Breast epithelium (tissue), 4 donors: ENCODE results near the gene HPS3. TPM values are rescaled to one million over a fixed set of nuclear protein-coding genes. Genes with fewer than 3 reads are reported as not detected.

Experiments used
- DNase-seq, 2 donors: peaks; one replicate each; pipeline ENCODE4 v3.0.0-alpha.2; 2019; ENCODE audit warnings: low spot score in 2 of 2
- H3K27ac ChIP-seq, 2 donors: fragments of 200-600 bp; sonication (generic) in 1 of 2; one replicate each; pipeline ENCODE4 v1.5.1; 2016 to 2019; ENCODE audit warnings: mild to moderate bottlenecking in 1 of 2
- H3K27me3 ChIP-seq, 2 donors: fragments of 200-600 bp; sonication (generic) in 1 of 2; one replicate each; pipeline versions ENCODE4 v1.5.1 to v1.6.0; 2017 to 2019; ENCODE audit warnings: control low read depth in 1 of 2, mild to moderate bottlenecking in 1 of 2
- H3K36me3 ChIP-seq: fragments of 200-600 bp; one replicate; pipeline ENCODE4 v1.5.1; 2019
- H3K4me1 ChIP-seq, 2 donors: fragments of 200-600 bp; sonication (generic); one replicate each; pipeline ENCODE4 v1.5.1; 2016 to 2019; ENCODE audit warnings: control low read depth in 1 of 2
- H3K4me3 ChIP-seq, 3 donors: fragments of 200-600 bp; sonication (generic); 1 replicate in 2 of 3; 2 replicates in 1 of 3; pipeline ENCODE4 v1.5.1; 2016 to 2019; ENCODE audit warnings: mild to moderate bottlenecking in 3 of 3, moderate library complexity in 2 of 3
- H3K9me3 ChIP-seq, 2 donors: fragments of 200-600 bp; sonication (generic) in 1 of 2; one replicate each; pipeline ENCODE4 v1.5.1; 2016 to 2019; ENCODE audit warnings: control low read depth in 1 of 2
- POLR2A ChIP-seq: fragments of 450-650 bp; IDR thresholded peaks from one replicate; pipeline ENCODE4 v1.6.1; 2016; ENCODE audit warnings: antibody characterized with exemption, mild to moderate bottlenecking, moderate library complexity
- POLR2AphosphoS5 ChIP-seq, 3 donors: sonication (generic); formaldehyde crosslinking; IDR thresholded peaks; one replicate each; pipeline ENCODE4 v1.6.1; 2017; ENCODE audit warnings: antibody characterized with exemption in 3 of 3
- intact Hi-C: fragments of 100-400 bp; cut with DNase I; formaldehyde crosslinking; loops from one replicate; pipeline ENCODE4 v1.15.1; 2023; ENCODE audit warnings: low total_unique reads
- total RNA-seq, 3 donors: library from RNA; depleted of rRNA; stranded (reverse); fragments of >200 nt; gene quantifications; one replicate each; pipeline ENCODE4 v1.1.0, GENCODE V29; 2016
- TF ChIP-seq, protein P1 (sequence below), 3 donors: fragments of 450-650 bp; IDR thresholded peaks; one replicate each; pipeline ENCODE4 v1.5.1; 2016 to 2017; ENCODE audit warnings: antibody characterized with exemption in 3 of 3, mild to moderate bottlenecking in 3 of 3, moderate library complexity in 3 of 3

HPS3 gene
- total RNA-seq, 3 donors from 2014 or later = 14.4 to 27.1 (median 26.2) TPM

DNA sequence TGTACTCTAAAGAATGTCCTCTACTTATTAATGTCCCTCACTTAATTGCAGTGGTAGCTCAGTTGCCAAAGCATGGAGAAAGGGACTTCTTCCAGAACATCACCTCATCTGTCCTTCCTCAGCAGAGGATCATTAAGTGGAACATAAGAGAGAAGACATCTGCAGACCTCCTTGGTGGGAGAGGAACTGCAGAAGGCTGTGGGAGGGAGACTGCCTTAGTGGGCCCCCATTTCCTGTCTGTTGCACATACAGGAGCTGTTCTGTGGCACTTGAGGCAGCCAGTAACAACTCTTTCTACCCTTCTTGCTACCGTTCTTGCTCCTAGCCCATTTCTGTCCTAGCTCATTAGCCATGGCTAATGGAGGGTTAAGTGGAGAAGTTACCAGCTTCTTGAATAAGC is 33.6 kb downstream of the HPS3 start:
- H3K36me3 ChIP-seq = peaks cover 7% of the 10 kb centered on the region
- no peaks in the 10 kb centered on the region for H3K9me3 ChIP-seq
- TF ChIP-seq, protein P1, sequence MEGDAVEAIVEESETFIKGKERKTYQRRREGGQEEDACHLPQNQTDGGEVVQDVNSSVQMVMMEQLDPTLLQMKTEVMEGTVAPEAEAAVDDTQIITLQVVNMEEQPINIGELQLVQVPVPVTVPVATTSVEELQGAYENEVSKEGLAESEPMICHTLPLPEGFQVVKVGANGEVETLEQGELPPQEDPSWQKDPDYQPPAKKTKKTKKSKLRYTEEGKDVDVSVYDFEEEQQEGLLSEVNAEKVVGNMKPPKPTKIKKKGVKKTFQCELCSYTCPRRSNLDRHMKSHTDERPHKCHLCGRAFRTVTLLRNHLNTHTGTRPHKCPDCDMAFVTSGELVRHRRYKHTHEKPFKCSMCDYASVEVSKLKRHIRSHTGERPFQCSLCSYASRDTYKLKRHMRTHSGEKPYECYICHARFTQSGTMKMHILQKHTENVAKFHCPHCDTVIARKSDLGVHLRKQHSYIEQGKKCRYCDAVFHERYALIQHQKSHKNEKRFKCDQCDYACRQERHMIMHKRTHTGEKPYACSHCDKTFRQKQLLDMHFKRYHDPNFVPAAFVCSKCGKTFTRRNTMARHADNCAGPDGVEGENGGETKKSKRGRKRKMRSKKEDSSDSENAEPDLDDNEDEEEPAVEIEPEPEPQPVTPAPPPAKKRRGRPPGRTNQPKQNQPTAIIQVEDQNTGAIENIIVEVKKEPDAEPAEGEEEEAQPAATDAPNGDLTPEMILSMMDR (IDR thresholded peaks at IDR 0.05) = no peak
- TF ChIP-seq POLR2AphosphoS5 (IDR thresholded peaks at IDR 0.05) = no peak
- TF ChIP-seq POLR2A = no peak
- intact Hi-C loops = no loop called here
- no peaks in the 10 kb centered on the region for H3K27me3 ChIP-seq
- H3K27ac ChIP-seq = no peak overlapping the region
- no peak for DNase-seq
- H3K4me1 ChIP-seq = no peaks in the 10 kb centered on the region
- no peak overlapping the region for H3K4me3 ChIP-seq

DNA sequence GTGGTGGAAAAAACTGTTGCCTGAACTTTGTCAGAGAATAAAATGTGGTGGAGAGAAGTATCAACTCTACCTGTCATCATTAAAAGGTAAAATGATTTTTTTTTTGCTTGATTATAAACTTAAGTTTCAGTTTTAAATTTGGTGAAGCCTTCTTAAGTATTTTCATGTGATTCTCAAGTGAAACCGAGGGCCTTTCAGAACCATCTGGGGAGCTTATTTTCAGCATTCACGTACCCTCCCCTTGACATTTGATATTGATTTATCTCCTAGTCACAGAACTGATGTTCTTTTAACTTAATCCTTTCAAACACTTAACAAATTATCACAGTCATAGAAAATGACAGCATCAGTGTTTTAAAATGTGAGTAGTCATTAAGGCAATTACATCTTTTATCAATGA is 38.5 kb downstream of the HPS3 start:
- Histone ChIP-seq H3K4me1 (no peaks in the 10 kb centered on the region), H3K27ac (no peak overlapping the region), H3K36me3 (no peaks in the 10 kb centered on the region), H3K4me3 (no peak overlapping the region), H3K27me3 (no peaks in the 10 kb centered on the region), H3K9me3 (no peaks in the 10 kb centered on the region)
- TF ChIP-seq POLR2A (no peak), POLR2AphosphoS5 (IDR thresholded peaks at IDR 0.05) (no peak)
- TF ChIP-seq, protein P1 (IDR thresholded peaks at IDR 0.05) = no peak
- intact Hi-C loops = no loop called here
- DNase-seq = no peak

DNA sequence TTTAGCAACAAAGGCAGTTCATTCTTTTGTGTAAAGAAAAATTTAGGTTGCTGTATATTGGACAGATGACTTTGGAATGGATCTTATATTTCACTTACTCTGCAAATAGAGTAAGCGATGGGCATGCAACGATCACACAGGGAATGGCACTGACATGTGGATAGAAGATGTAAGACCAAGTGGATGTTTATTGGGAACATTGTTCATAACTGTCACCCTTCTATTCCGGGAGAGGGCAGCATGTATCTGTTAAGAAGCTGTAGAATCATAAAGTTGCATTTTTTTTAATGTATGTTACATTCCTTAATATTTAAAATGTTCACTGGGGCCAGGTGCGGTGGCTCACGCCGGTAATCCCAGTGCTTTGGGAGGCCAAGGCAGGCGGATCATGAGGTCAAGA is 41.2 kb downstream of the HPS3 start:
- DNase-seq = no peak
- Histone ChIP-seq H3K27ac (no peak overlapping the region), H3K36me3 (no peaks in the 10 kb centered on the region), H3K4me1 (no peaks in the 10 kb centered on the region), H3K4me3 (no peak overlapping the region), H3K27me3 (no peaks in the 10 kb centered on the region), H3K9me3 (no peaks in the 10 kb centered on the region)
- intact Hi-C loops = no loop called here
- TF ChIP-seq, protein P1 (IDR thresholded peaks at IDR 0.05) = no peak
- TF ChIP-seq POLR2A (no peak), POLR2AphosphoS5 (IDR thresholded peaks at IDR 0.05) (no peak)

DNA sequence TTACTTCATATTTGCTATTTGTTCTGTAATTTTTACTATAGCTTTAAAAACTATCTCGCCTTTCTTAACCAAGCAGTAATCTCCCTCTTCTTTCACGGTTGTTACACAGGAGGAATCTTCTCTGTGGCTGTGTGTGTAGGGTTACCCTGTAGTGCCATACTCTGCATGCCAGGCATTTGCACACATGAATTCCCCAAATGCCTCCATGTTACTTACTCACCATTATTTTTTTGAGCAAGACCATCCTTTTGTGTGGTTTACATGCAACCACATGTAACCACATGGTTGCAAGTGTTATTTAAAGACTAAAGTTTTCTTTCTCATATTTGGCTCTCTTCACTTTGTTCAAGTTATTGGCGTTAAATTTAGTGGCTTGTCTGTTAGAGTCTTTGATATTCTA is 45.5 kb downstream of the HPS3 start:
- no peak overlapping the region for H3K4me3 ChIP-seq
- H3K27ac ChIP-seq = no peak overlapping the region

DNA sequence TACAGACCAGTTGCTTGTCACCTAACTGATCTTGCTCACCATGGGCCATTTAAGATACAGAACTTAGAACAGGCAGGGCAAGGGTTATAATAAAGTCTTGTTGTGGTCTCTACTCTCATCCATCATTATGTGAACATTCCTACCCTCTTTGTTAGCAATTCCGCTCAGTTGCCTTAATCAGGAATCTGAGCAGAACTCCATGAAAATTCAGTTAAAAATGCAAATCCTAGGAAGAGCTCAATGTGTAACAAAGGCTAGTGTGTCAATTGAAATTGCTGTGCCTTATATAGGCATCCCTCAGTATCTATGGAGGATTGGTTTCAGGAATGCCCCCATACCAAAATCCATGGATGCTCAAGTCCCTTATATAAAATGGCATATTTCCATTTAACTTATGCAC is 47.7 kb downstream of the HPS3 start:
- intact Hi-C loops = no loop called here
- no peaks in the 10 kb centered on the region for H3K4me1 ChIP-seq

More for the DNA sequence above, 45.5 kb downstream of the HPS3 start:
- Histone ChIP-seq H3K4me1 (no peaks in the 10 kb centered on the region), H3K27me3 (no peaks in the 10 kb centered on the region), H3K36me3 (no peaks in the 10 kb centered on the region), H3K9me3 (no peaks in the 10 kb centered on the region)
- TF ChIP-seq POLR2A = no peak
- no peak for TF ChIP-seq POLR2AphosphoS5 (IDR thresholded peaks at IDR 0.05)
- TF ChIP-seq, protein P1 (IDR thresholded peaks at IDR 0.05) = no peak
- no peak for DNase-seq
- intact Hi-C loops = no loop called here

More for the DNA sequence above, 47.7 kb downstream of the HPS3 start:
- DNase-seq = no peak
- H3K4me3 ChIP-seq = no peak overlapping the region
- H3K27ac ChIP-seq = no peak overlapping the region
- H3K9me3 ChIP-seq = no peaks in the 10 kb centered on the region
- H3K27me3 ChIP-seq = no peaks in the 10 kb centered on the region
- TF ChIP-seq POLR2A = no peak
- TF ChIP-seq, protein P1 (IDR thresholded peaks at IDR 0.05) = no peak
- H3K36me3 ChIP-seq = no peaks in the 10 kb centered on the region
